Activated CD4-positive, alpha-beta T cell treated with anti-CD3 and anti-CD28 coated beads for 36 hours (primary cell): ENCODE measurements around the gene MMP24OS. TPM values are rescaled to one million over a fixed set of nuclear protein-coding genes. Genes with fewer than 3 reads are reported as not detected.

Source experiments
- ATAC-seq: fragments of 200-7000 bp; cut with Tn5 transposase; one replicate; pipeline ENCODE4 v1.10.0; 2021; ENCODE audit warnings: mild to moderate bottlenecking, moderate library complexity
- CTCF ChIA-PET: fragments of 350-600 bp; sonication (Branson Sonifier 250); formaldehyde crosslinking; loops from one replicate; lab custom pipeline; 2021; ENCODE audit warnings: antibody characterized with exemption; lab: Charles Lee
- POLR2A ChIA-PET: fragments of 350-600 bp; sonication (Branson Sonifier 250); formaldehyde crosslinking; loops from one replicate; lab custom pipeline; 2021; ENCODE audit warnings: antibody characterized with exemption, inconsistent platforms; lab: Charles Lee
- DNase-seq: peaks from one replicate; pipeline ENCODE4 v3.0.0-alpha.2; 2020
- H3K27ac Mint-ChIP-seq: one replicate; pipeline ENCODE4 v1.8.0; 2021; ENCODE audit warnings: mixed read lengths
- H3K27me3 Mint-ChIP-seq: one replicate; pipeline ENCODE4 v1.8.0; 2021; ENCODE audit warnings: mixed read lengths
- H3K36me3 Mint-ChIP-seq: one replicate; pipeline ENCODE4 v1.8.0; 2021; ENCODE audit warnings: low read depth, mixed read lengths
- H3K4me1 Mint-ChIP-seq: one replicate; pipeline ENCODE4 v1.8.0; 2021; ENCODE audit warnings: mixed read lengths
- H3K4me3 Mint-ChIP-seq: one replicate; pipeline ENCODE4 v1.8.0; 2021; ENCODE audit warnings: mild to moderate bottlenecking, moderate library complexity, mixed read lengths
- H3K9me3 Mint-ChIP-seq: one replicate; pipeline ENCODE4 v1.8.0; 2021; ENCODE audit warnings: low read depth, mixed read lengths
- intact Hi-C, 2 experiments: fragments of 100-400 bp; cut with DNase I in 1 of 2; cut with micrococcal nuclease in 1 of 2; formaldehyde crosslinking; loops; one replicate each; pipeline versions ENCODE4 v1.14.2 to v1.15.1; 2022 to 2024; cut with DNase I, micrococcal nuclease
- total RNA-seq, 2 experiments: library from RNA; stranded (reverse); gene quantifications; one replicate each; pipeline ENCODE4 v1.2.3, GENCODE V29; 2021

Gene MMP24OS
- total RNA-seq, 2 experiments from 2014 or later: 44.6 to 56.8 TPM

DNA sequence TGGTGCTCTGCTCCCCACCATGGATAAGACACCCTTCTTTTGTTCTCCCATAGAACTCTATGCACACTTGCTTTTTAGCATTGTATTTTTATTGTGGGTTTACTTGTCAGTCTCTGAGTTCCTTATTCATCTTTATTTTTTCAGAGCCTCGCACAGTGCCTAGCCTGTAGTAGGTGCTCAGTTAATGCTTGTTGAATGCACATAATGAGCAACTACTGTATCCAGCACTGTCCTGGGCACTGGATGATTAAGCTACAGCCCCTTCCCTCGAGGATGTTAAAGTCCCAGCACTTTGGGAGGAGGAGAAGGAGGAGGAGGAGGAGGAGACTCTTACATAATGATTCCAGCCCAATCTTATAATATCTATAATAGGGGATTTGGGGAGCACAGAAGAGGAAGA lies 34.6 kb downstream of the MMP24OS start:
- CTCF ChIA-PET: interaction anchor here (0.6 kb wide), 1 partner anchor 829 kb away, joined by 3 read pairs; no protein-coding TSS in a partner anchor
- no peaks in the 10 kb centered on the region for H3K36me3 Mint-ChIP-seq
- H3K4me3 Mint-ChIP-seq: no peak overlapping the region
- intact Hi-C loops: no loop called here
- H3K4me1 Mint-ChIP-seq: no peaks in the 10 kb centered on the region
- no peaks in the 10 kb centered on the region for H3K9me3 Mint-ChIP-seq
- no peaks in the 10 kb centered on the region for H3K27me3 Mint-ChIP-seq
- ATAC-seq (no peak), DNase-seq (no peak)
- POLR2A ChIA-PET: interaction anchor here (0.6 kb wide), 1 partner anchor 484 kb away, joined by 5 read pairs; no protein-coding TSS in a partner anchor
- no peak overlapping the region for H3K27ac Mint-ChIP-seq

DNA sequence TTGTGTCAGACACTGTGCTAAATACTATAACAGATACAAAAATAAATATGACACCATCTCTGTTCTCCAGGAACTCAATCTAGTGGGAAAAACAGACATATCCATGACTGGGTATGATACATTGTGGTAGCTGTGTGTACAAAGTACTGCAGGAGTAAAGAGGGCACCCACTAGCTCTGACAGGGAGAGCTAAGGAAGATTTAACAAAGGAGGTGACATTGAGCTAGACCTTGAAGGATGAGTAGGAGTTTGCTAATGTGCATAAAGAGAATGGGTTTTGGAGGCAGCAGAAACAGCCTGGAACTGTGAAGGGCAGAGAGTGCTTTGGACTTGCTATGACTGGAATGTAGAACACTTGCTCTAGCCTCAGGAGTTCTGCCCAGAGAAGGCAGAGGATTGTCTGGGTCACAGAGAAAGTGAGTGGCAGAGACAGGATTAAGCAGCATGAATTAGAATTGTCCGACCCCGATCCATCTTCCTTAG lies 37.1 kb downstream of the MMP24OS start:
- ChIA-PET POLR2A (no interaction called here), CTCF (interaction anchor here (0.5 to 1.2 kb wide), 2 partner anchors 44 to 145 kb away, joined by 3 read pairs; partner anchors contain the start of gene EIF6)
- H3K27me3 Mint-ChIP-seq: no peaks in the 10 kb centered on the region

DNA sequence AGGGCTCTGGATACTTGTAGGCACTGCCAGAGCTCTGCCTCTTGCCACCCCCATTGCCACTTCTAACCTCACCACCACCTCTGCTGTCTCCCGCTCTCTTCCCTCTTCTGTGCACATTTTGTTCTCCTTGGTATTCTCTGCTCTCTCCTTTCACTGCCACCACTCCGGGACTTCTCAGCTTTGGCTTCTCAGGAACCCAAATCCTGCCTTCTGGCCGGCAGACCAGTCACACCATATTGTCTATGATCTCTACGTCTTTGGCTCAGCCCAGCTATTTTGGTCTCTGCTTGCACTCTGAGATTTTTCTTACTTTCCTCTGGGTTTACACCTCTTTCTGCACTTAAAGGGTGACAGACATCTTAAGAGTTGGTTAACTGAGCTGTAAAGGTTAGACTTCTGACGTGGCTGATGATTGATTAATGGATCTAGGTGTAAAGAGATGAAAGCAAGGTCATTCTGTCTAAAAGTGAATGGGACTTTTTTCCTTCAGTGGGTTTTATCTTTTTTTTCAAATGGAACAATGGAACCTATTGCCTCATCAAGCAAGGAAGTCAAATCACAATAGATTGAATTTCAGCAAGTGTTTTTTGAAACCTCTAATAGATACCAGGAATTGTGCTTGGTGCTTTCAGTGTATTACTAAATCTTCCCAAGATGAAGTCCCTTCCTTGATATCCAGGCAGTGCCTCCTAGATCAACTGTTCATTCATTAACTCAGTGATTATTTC lies 37.7 kb downstream of the MMP24OS start:
- DNase-seq: no peak
- ChIA-PET CTCF (interaction anchor here (0.5 to 1.2 kb wide), 3 partner anchors 29 to 144 kb away, joined by 3 read pairs; partner anchors contain the start of gene EIF6), POLR2A (no interaction called here)
- no peaks in the 10 kb centered on the region for H3K27me3 Mint-ChIP-seq
- no peak overlapping the region for H3K4me3 Mint-ChIP-seq
- no peaks in the 10 kb centered on the region for H3K9me3 Mint-ChIP-seq
- intact Hi-C loops: no loop called here
- H3K4me1 Mint-ChIP-seq: no peaks in the 10 kb centered on the region
- ATAC-seq: peak; percentile 23
- H3K27ac Mint-ChIP-seq: no peak overlapping the region
- peaks cover 10% of the 10 kb centered on the region for H3K36me3 Mint-ChIP-seq

More for the DNA sequence above, 37.1 kb downstream of the MMP24OS start:
- no peaks in the 10 kb centered on the region for H3K9me3 Mint-ChIP-seq
- no peak for ATAC-seq
- no peak overlapping the region for H3K27ac Mint-ChIP-seq
- intact Hi-C loops: no loop called here
- H3K4me1 Mint-ChIP-seq: no peaks in the 10 kb centered on the region
- DNase-seq: no peak
- H3K4me3 Mint-ChIP-seq: no peak overlapping the region
- H3K36me3 Mint-ChIP-seq: peaks cover 8% of the 10 kb centered on the region

DNA sequence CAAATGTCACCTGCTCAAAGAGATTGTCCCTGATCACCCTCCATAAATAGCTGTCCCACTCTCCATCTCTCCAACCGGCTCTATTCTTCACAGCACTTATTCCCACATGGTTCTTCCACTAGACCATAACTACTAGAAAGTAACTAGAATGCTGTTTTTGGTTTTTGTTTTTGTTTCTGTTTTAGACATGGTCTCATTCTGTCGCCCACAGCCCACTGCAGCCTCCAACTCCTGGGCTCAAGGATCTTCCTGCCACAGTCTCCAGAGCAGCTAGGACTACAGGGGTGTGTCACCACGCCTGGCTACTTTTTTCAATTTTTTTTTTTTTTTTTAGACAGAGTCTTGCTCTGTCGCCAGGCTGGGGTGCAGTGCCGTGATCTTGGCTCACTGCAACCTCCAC lies 39.2 kb downstream of the MMP24OS start:
- Mint-ChIP-seq H3K9me3 (no peaks in the 10 kb centered on the region), H3K4me3 (no peak overlapping the region), H3K27ac (no peak overlapping the region), H3K27me3 (peaks cover 2% of the 10 kb centered on the region), H3K4me1 (no peaks in the 10 kb centered on the region), H3K36me3 (peaks cover 18% of the 10 kb centered on the region)
- ChIA-PET POLR2A (no interaction called here), CTCF (no interaction called here)
- ATAC-seq (no peak), DNase-seq (no peak)
- intact Hi-C loops: no loop called here

DNA sequence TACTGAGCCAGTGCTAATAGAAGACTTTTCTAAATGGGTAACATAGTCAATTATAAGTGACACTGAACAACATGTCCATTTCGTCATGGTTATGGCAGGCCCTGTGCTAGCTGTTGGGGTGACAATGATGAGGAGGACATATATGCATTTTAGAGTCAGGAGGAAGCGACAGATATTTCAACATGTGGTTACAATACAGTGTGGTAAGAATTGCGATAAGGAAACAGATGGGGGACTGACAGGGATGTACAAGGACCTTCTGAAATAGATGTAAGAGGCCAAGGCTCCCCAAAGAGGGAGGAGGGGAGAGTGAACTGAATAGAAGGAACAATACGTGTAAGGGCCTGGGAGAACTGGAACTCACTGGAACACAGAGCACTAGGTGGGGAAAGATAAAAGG lies 39.8 kb downstream of the MMP24OS start:
- ChIA-PET POLR2A (no interaction called here), CTCF (no interaction called here)

DNA sequence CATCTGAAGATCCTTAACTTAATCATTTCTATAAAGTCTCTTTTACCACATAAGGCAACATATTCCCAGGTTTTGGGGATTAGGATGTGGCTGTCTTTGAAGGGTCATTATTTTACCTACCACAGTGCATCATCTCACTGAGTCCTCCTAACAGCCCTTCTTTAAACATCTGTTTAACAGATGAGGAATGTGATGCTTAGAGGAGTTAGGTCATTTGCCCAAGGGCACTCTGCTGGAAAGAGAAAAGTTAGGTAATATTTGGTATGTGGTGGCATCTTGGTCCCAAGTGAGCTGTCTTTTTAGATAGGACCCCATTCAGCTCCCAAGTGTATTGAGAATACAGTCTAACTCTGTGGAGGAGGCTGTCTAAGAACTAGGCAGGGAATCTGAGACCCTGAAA lies 40.4 kb downstream of the MMP24OS start:
- H3K9me3 Mint-ChIP-seq: no peaks in the 10 kb centered on the region
- peaks cover 2% of the 10 kb centered on the region for H3K27me3 Mint-ChIP-seq
- DNase-seq (no peak), ATAC-seq (no peak)
- intact Hi-C loops: no loop called here
- ChIA-PET CTCF (no interaction called here), POLR2A (no interaction called here)
- no peaks in the 10 kb centered on the region for H3K4me1 Mint-ChIP-seq
- H3K36me3 Mint-ChIP-seq: peaks cover 18% of the 10 kb centered on the region
- H3K4me3 Mint-ChIP-seq: no peak overlapping the region
- no peak overlapping the region for H3K27ac Mint-ChIP-seq

More for the DNA sequence above, 39.8 kb downstream of the MMP24OS start:
- Mint-ChIP-seq H3K4me1 (no peaks in the 10 kb centered on the region), H3K27ac (no peak overlapping the region), H3K9me3 (no peaks in the 10 kb centered on the region), H3K36me3 (peaks cover 18% of the 10 kb centered on the region), H3K27me3 (peaks cover 2% of the 10 kb centered on the region), H3K4me3 (no peak overlapping the region)
- DNase-seq (no peak), ATAC-seq (no peak)
- intact Hi-C loops: no loop called here

DNA sequence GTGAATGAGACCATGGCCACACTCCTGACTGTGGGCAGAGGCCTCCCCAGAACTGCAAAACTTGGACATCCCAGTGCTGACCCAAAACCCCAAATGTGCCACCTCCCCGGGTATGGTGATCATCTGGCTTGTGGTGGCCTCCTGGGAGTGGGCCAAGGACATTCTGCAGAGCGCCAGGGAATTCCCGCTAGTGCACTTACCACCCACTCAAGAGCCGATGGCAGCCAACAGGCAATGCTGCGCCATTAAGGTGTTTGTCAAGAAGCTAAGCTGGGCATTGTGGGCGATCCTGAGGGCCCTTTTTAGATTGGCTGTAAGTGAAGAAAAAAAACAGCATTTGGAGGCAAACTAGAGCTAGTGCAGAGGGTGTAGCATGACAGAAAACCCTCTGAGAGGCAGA lies 42.0 kb downstream of the MMP24OS start:
- CTCF ChIA-PET: interaction anchor here (1.3 kb wide), 1 partner anchor 12 kb away, joined by 3 read pairs; no protein-coding TSS in a partner anchor
- DNase-seq: no peak
- ATAC-seq: no peak

DNA sequence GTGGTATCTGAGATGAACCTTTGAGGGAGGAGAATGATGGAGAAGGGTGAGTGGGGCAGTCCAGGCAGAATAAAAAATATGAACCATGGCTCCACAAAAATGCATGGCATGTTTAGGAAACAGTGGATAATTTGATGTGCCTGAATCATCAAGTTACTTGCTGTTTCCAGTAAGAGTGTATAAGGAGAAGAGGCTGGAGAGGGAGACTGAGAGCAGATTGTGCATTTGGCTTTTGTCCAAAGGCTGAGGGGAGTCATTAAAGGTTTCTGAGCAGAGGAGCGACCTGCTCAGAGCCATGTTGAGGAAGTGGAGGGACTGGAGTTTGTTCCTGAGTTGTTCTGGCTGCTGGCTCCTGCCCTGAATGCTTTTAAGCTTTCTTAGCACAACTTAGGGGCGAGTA lies 45.3 kb downstream of the MMP24OS start:
- ChIA-PET CTCF (interaction anchor here (1.1 kb wide), 2 partner anchors 9 to 24 kb away, joined by 3 to 4 read pairs; no protein-coding TSS in a partner anchor), POLR2A (no interaction called here)
- no peak overlapping the region for H3K27ac Mint-ChIP-seq
- no peaks in the 10 kb centered on the region for H3K9me3 Mint-ChIP-seq
- no peak overlapping the region for H3K4me3 Mint-ChIP-seq
- intact Hi-C loops: no loop called here
- ATAC-seq (no peak), DNase-seq (no peak)
- peaks cover 13% of the 10 kb centered on the region for H3K27me3 Mint-ChIP-seq
- H3K4me1 Mint-ChIP-seq: no peaks in the 10 kb centered on the region
- H3K36me3 Mint-ChIP-seq: peaks cover 27% of the 10 kb centered on the region

More for the DNA sequence above, 42.0 kb downstream of the MMP24OS start:
- Mint-ChIP-seq H3K27ac (no peak overlapping the region), H3K36me3 (peaks cover 24% of the 10 kb centered on the region), H3K27me3 (peaks cover 4% of the 10 kb centered on the region), H3K9me3 (no peaks in the 10 kb centered on the region), H3K4me3 (no peak overlapping the region), H3K4me1 (no peaks in the 10 kb centered on the region)
- POLR2A ChIA-PET: no interaction called here
- intact Hi-C loops: no loop called here

DNA sequence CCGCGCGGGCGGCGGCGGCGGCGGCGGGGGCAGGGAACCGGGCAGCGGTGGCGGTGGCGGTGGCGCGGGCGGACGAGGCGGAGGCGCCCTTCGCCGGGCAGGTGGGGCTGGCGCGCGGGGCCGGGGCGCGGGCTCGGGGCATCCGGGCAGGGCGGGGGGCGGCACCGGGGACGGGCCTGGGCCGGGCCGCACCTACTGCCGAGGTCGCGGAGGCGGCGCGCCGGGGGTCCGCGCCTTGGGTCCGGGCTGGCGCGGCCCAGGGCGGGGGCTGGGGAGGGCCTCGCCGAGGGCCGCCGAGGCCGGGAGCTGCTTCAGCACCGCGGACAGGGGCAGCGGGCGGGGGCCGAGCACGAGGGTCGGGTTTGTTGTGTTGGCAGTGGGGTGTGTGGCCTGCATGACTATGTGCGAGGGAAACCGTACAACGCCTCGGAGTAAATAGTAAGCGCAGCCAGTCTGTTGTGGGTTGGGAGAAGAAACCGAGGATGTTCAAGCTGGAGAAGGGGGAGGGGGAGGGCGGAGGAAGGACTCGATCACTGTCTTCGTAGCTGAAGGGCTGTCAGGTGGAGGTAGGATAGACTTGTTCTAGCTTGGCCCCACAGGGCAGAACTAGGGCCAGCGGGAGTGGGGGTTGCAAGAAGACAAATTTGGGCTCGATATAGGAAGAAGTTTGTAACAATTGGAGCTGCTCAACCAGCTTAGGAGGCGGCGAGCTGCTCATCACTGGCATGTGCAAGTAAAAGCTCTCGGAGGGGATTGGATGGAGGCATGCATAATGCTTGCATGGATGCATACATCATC lies 50.8 kb downstream of the MMP24OS start:
- POLR2A ChIA-PET: interaction anchor here (0.6 kb wide), 1 partner anchor 168 kb away, joined by 3 read pairs; no protein-coding TSS in a partner anchor
- H3K27ac Mint-ChIP-seq: no peak overlapping the region
- peaks cover 6% of the 10 kb centered on the region for H3K4me1 Mint-ChIP-seq
- H3K4me3 Mint-ChIP-seq: peak overlapping the region; percentile 55
- CTCF ChIA-PET: interaction anchor here (0.6 to 0.7 kb wide), 2 partner anchors 35 to 42 kb away, joined by 3 read pairs; no protein-coding TSS in a partner anchor
- H3K9me3 Mint-ChIP-seq: no peaks in the 10 kb centered on the region
- ATAC-seq: peak; percentile 80
- intact Hi-C loops: no loop called here
- H3K36me3 Mint-ChIP-seq: peaks cover 12% of the 10 kb centered on the region
- DNase-seq: peak; percentile 68
- peaks cover 32% of the 10 kb centered on the region for H3K27me3 Mint-ChIP-seq
